ENCODE measurements around the gene ATXN7L1. TPM values are rescaled to one million over a fixed set of nuclear protein-coding genes. Genes with fewer than 3 reads are reported as not detected.

Gene ATXN7L1
- total RNA-seq, 2 donors from 2014 or later: 12.6 to 28.1 TPM

GRCh38 chr7:105648561-105649401 is 227.6 kb downstream of the ATXN7L1 start:
- intact Hi-C loops (cut with DNase I): no loop called here
- Histone ChIP-seq H3K9me3 (no peaks in the 10 kb centered on the region), H3K4me3 (no peak overlapping the region), H3K4me1 (replicated peaks) (peaks cover 10% of the 10 kb centered on the region), H3K27me3 (replicated peaks; ENCODE audit: insufficient read depth) (no peaks in the 10 kb centered on the region), H3K36me3 (no peaks in the 10 kb centered on the region), H3K27ac (no peak overlapping the region)
- no peak for DNase-seq (ENCODE audit: low spot score)
- 45% methylated on average over 13 of the region's 13 CpGs for WGBS
- TF ChIP-seq CTCF (IDR thresholded peaks at IDR 0.05): no peak
- TF ChIP-seq POLR2AphosphoS5 (IDR thresholded peaks at IDR 0.05): peak; percentile 21

GRCh38 chr7:105647591-105647990 is 228.8 kb downstream of the ATXN7L1 start:
- H3K9me3 ChIP-seq: no peaks in the 10 kb centered on the region
- H3K4me3 ChIP-seq: no peak overlapping the region
- intact Hi-C loops (cut with DNase I): no loop called here
- no peak overlapping the region for H3K27ac ChIP-seq
- WGBS: 83% methylated on average over 7 of the region's 7 CpGs
- H3K27me3 ChIP-seq (replicated peaks; ENCODE audit: insufficient read depth): no peaks in the 10 kb centered on the region
- H3K4me1 ChIP-seq (replicated peaks): peaks cover 10% of the 10 kb centered on the region
- no peak for DNase-seq (ENCODE audit: low spot score)
- no peaks in the 10 kb centered on the region for H3K36me3 ChIP-seq
- TF ChIP-seq POLR2AphosphoS5 (IDR thresholded peaks at IDR 0.05): no peak
- no peak for TF ChIP-seq POLR2A (IDR thresholded peaks at IDR 0.05)
- no peak for TF ChIP-seq CTCF (IDR thresholded peaks at IDR 0.05)

- Histone ChIP-seq H3K36me3 (no peaks in the 10 kb centered on the region), H3K27ac (no peak overlapping the region), H3K27me3 (replicated peaks; ENCODE audit: insufficient read depth) (no peaks in the 10 kb centered on the region), H3K4me1 (replicated peaks) (peaks cover 13% of the 10 kb centered on the region), H3K9me3 (no peaks in the 10 kb centered on the region), H3K4me3 (no peak overlapping the region)
- 77% methylated on average over 3 of the region's 3 CpGs for WGBS
- no peak for TF ChIP-seq CTCF (IDR thresholded peaks at IDR 0.05)
- TF ChIP-seq POLR2AphosphoS5 (IDR thresholded peaks at IDR 0.05): no peak
- no peak for TF ChIP-seq POLR2A (IDR thresholded peaks at IDR 0.05)
- intact Hi-C loops (cut with DNase I): no loop called here
- no peak for DNase-seq (ENCODE audit: low spot score)
Observed at GRCh38 chr7:105644937-105645336, 231.5 kb downstream of the ATXN7L1 start.

- TF ChIP-seq POLR2AphosphoS5 (IDR thresholded peaks at IDR 0.05) (no peak), POLR2A (IDR thresholded peaks at IDR 0.05) (no peak), CTCF (IDR thresholded peaks at IDR 0.05) (no peak)
- WGBS: 50% methylated on average over 1 of the region's 1 CpG
- DNase-seq (ENCODE audit: low spot score): no peak
Observed at GRCh38 chr7:105643851-105644250, 232.5 kb downstream of the ATXN7L1 start.

GRCh38 chr7:105643384-105643783 is 233.0 kb downstream of the ATXN7L1 start:
- TF ChIP-seq CTCF (IDR thresholded peaks at IDR 0.05): no peak
- TF ChIP-seq POLR2A (IDR thresholded peaks at IDR 0.05): no peak
- TF ChIP-seq POLR2AphosphoS5 (IDR thresholded peaks at IDR 0.05): no peak
- intact Hi-C loops (cut with DNase I): no loop called here
- Histone ChIP-seq H3K27me3 (replicated peaks; ENCODE audit: insufficient read depth) (no peaks in the 10 kb centered on the region), H3K36me3 (no peaks in the 10 kb centered on the region), H3K4me3 (no peak overlapping the region), H3K4me1 (replicated peaks) (peaks cover 8% of the 10 kb centered on the region), H3K27ac (no peak overlapping the region), H3K9me3 (no peaks in the 10 kb centered on the region)
- 59% methylated on average over 15 of the region's 15 CpGs for WGBS
- DNase-seq (ENCODE audit: low spot score): no peak

More at GRCh38 chr7:105643851-105644250, 232.5 kb downstream of the ATXN7L1 start:
- intact Hi-C loops (cut with DNase I): no loop called here
- H3K27me3 ChIP-seq (replicated peaks; ENCODE audit: insufficient read depth): no peaks in the 10 kb centered on the region
- no peak overlapping the region for H3K27ac ChIP-seq
- H3K4me1 ChIP-seq (replicated peaks): peaks cover 13% of the 10 kb centered on the region
- no peaks in the 10 kb centered on the region for H3K36me3 ChIP-seq
- H3K4me3 ChIP-seq: no peak overlapping the region
- H3K9me3 ChIP-seq: no peaks in the 10 kb centered on the region

Data from prostate gland (tissue), 2 donors.